GM12878 (cell line): ENCODE results near the gene TMEM18. TPM values are rescaled to one million over a fixed set of nuclear protein-coding genes. Genes with fewer than 3 reads are reported as not detected.

Source experiments
- ATAC-seq: fragments of 200-7000 bp; cut with Tn5 transposase; 3 replicates; pipeline ENCODE4 v1.9.1; 2020; ENCODE audit warnings: mild to moderate bottlenecking, moderate library complexity
- BruUV-seq: library from RNA; stranded (reverse); fragments of 400-500 nt; replicated peaks from 2 replicates; lab custom pipeline; 2021; lab: Mats Ljungman, UMichigan
- CTCF ChIA-PET: fragments of 300-600 bp; sonication (Branson Sonifier 250); formaldehyde crosslinking; extraction: SDS; loops from one replicate; lab custom pipeline; 2021; ENCODE audit warnings: inconsistent platforms; lab: Yijun Ruan, JAX
- POLR2A ChIA-PET: fragments of 350-600 bp; formaldehyde crosslinking; extraction: SDS; loops from one replicate; lab custom pipeline; 2021; ENCODE audit warnings: inconsistent platforms; lab: Charles Lee
- RAD21 ChIA-PET: fragments of 300-600 bp; sonication (Branson Sonifier 250); formaldehyde crosslinking; loops from one replicate; lab custom pipeline; 2023; ENCODE audit warnings: antibody characterized with exemption; ENCODE audit not compliant: unreplicated experiment; lab: Charles Lee
- SMC1A ChIA-PET: fragments of 300-600 bp; sonication (Branson Sonifier 250); formaldehyde crosslinking; loops from one replicate; lab custom pipeline; 2023; ENCODE audit not compliant: unreplicated experiment, uncharacterized antibody; lab: Charles Lee
- DNase-seq: peaks from one replicate; pipeline ENCODE4 v3.0.0-alpha.2; 2011; ENCODE audit warnings: low read depth, low spot score
- FAIRE-seq: peaks from 3 replicates; lab custom pipeline; 2011; peaks lifted over from hg19 to GRCh38; lab: Jason Lieb, UNC
- H2AFZ ChIP-seq: 2 replicates; pipeline ENCODE4 v1.6.0; 2011; ENCODE audit warnings: low read depth, low read length, control low read depth; ENCODE audit not compliant: control insufficient read depth
- H3K27ac ChIP-seq: 2 replicates; pipeline ENCODE4 v1.5.1; 2011; ENCODE audit warnings: control low read depth; ENCODE audit not compliant: control insufficient read depth, insufficient read depth
- H3K27me3 ChIP-seq, 2 experiments: replicated peaks in 1 of 2; 2 replicates each; pipeline versions ENCODE4 v1.6.0 to v1.6.1; 2011; ENCODE audit warnings: low read length in 1 of 2; ENCODE audit not compliant: control insufficient read depth in 2 of 2, insufficient read depth in 2 of 2
- H3K36me3 ChIP-seq, 2 experiments: 2 replicates each; pipeline ENCODE4 v1.5.1; 2011; ENCODE audit warnings: low read length in 1 of 2; ENCODE audit not compliant: control insufficient read depth in 2 of 2, insufficient read depth in 2 of 2
- H3K4me1 ChIP-seq: 2 replicates; pipeline ENCODE4 v1.6.1; 2011; ENCODE audit warnings: mild to moderate bottlenecking, low read length, moderate library complexity, mixed read lengths; ENCODE audit not compliant: control insufficient read depth, insufficient read depth
- H3K4me2 ChIP-seq: 2 replicates; pipeline ENCODE4 v1.6.0; 2011; ENCODE audit warnings: control low read depth; ENCODE audit not compliant: control insufficient read depth, insufficient read depth
- H3K4me3 ChIP-seq: fragments of 200-600 bp; sonication (generic); 2 replicates; pipeline ENCODE4 v1.5.1; 2016
- H3K79me2 ChIP-seq: 2 replicates; pipeline ENCODE4 v1.6.0; 2011; ENCODE audit warnings: low read length; ENCODE audit not compliant: control insufficient read depth, insufficient read depth
- H3K9ac ChIP-seq: 2 replicates; pipeline ENCODE4 v1.8.0; 2011; ENCODE audit warnings: low read length, control low read depth, mixed read lengths; ENCODE audit not compliant: control insufficient read depth, insufficient read depth
- H3K9me3 ChIP-seq: replicated peaks from 3 replicates; pipeline ENCODE4 v1.5.1; 2011; ENCODE audit warnings: mild to moderate bottlenecking, low read length; ENCODE audit not compliant: control insufficient read depth, insufficient read depth
- H4K20me1 ChIP-seq: 2 replicates; pipeline ENCODE4 v1.6.0; 2011; ENCODE audit not compliant: control insufficient read depth, insufficient read depth
- ATF7 ChIP-seq: fragments of 450-650 bp; IDR thresholded peaks from 2 replicates; pipeline ENCODE4 v1.6.1; 2016; ENCODE audit warnings: low read depth, mild to moderate bottlenecking
- CBFB ChIP-seq: IDR thresholded peaks from 2 replicates; pipeline ENCODE4 v1.6.1; 2016; ENCODE audit warnings: antibody characterized with exemption, low read depth
- JUNB ChIP-seq: IDR thresholded peaks from 2 replicates; pipeline ENCODE4 v1.6.1; 2016; ENCODE audit warnings: antibody characterized with exemption, mild to moderate bottlenecking
- JUND ChIP-seq: IDR thresholded peaks from 2 replicates; pipeline ENCODE4 v1.6.1; 2012; ENCODE audit warnings: low read depth, mild to moderate bottlenecking, low read length, improper control_type of control experiment, moderate library complexity
- KAT2A ChIP-seq: conservative IDR thresholded peaks from 2 replicates; pipeline ENCODE4 v1.6.1; 2011; ENCODE audit warnings: low read depth, low read length; ENCODE audit not compliant: control insufficient read depth
- PAX5 ChIP-seq: IDR thresholded peaks from 2 replicates; pipeline ENCODE4 v1.6.1; 2011; ENCODE audit warnings: low read depth, low read length, borderline replicate concordance
- SPI1 ChIP-seq: IDR thresholded peaks from 2 replicates; pipeline ENCODE4 v1.6.1; 2011; ENCODE audit warnings: low read depth, mild to moderate bottlenecking, low read length, moderate library complexity, borderline replicate concordance; ENCODE audit not compliant: insufficient read depth
- STAT3 ChIP-seq: IDR thresholded peaks from 2 replicates; pipeline ENCODE4 v1.6.1; 2011; ENCODE audit warnings: low read depth, low read length, improper control_type of control experiment
- SUPT20H ChIP-seq: IDR thresholded peaks from 2 replicates; pipeline ENCODE4 v1.6.1; 2011; ENCODE audit warnings: low read depth, mild to moderate bottlenecking, low read length, moderate library complexity, borderline replicate concordance; ENCODE audit not compliant: control insufficient read depth
- ZNF24 ChIP-seq: fragments of 450-650 bp; IDR thresholded peaks from 2 replicates; pipeline ENCODE4 v1.6.1; 2017; ENCODE audit warnings: antibody characterized with exemption, mild to moderate bottlenecking
- WGBS: methylation state at CpG from one replicate; pipeline ENCODE4 v1.1.6; 2016; ENCODE audit warnings: low lambda C conversion rate; ENCODE audit not compliant: insufficient replicate concordance, insufficient coverage; ENCODE audit errors: missing lambda C conversion rate; 5-methylcytosine and 5-hydroxymethylcytosine counted together
- in situ Hi-C: fragments of 300-500 bp; cut with MboI; formaldehyde crosslinking; loops from 9 replicates; pipeline ENCODE4 v1.14.3; 2018; ENCODE audit warnings: mixed read lengths
- intact Hi-C: fragments of 100-400 bp; cut with micrococcal nuclease; formaldehyde crosslinking; loops from one replicate; pipeline ENCODE4 v1.14.2; 2022; ENCODE audit not compliant: unreplicated experiment
- polyA plus RNA-seq, 11 experiments: library from polyadenylated mRNA; depleted of rRNA in 4 of 11; unstranded in 6 of 11; stranded (reverse) in 5 of 11; fragments of >200 nt; fragmentation: Nextera tagmentation in 4 of 11; fragmentation: Illumina TruSeq in 1 of 11; extraction: Ambion mirVana in 4 of 11; extraction: Trizol in 1 of 11; gene quantifications; 1 replicate in 1 of 11; 2 replicates in 10 of 11; pipeline versions ENCODE4 v1.2.1 to v1.2.3, GENCODE V29; 2011 to 2016; ENCODE audit warnings: inconsistent platforms in 2 of 11, missing spikeins in 2 of 11, low read depth in 1 of 11
- total RNA-seq, 4 experiments: library from RNA; depleted of rRNA in 3 of 4; stranded (reverse); fragments of >200 nt in 3 of 4; fragmentation: Illumina TruSeq in 1 of 4; extraction: Trizol in 1 of 4; gene quantifications; 2 replicates each; pipeline versions ENCODE4 v1.2.1 to v1.2.3, GENCODE V29; 2013 to 2021
- TF ChIP-seq, protein P1 (sequence below): fragments of 450-650 bp; conservative IDR thresholded peaks from 2 replicates; pipeline ENCODE4 v1.6.1; 2017; ENCODE audit warnings: mild to moderate bottlenecking, moderate library complexity
- TF ChIP-seq, protein P2 (sequence below): fragments of 450-650 bp; formaldehyde crosslinking; IDR thresholded peaks from 2 replicates; pipeline ENCODE4 v1.4.0; 2020; ENCODE audit warnings: mild to moderate bottlenecking, moderate library complexity
- TF ChIP-seq, protein P3 (sequence below), 3 experiments: IDR thresholded peaks in 2 of 3; conservative IDR thresholded peaks in 1 of 3; 2 replicates each; pipeline ENCODE4 v1.5.1; 2011; ENCODE audit warnings: low read depth in 3 of 3, low read length in 3 of 3, mild to moderate bottlenecking in 3 of 3, control low read depth in 2 of 3, moderate library complexity in 2 of 3, inconsistent platforms in 1 of 3, mixed read lengths in 1 of 3; ENCODE audit not compliant: control insufficient read depth in 2 of 3, insufficient read depth in 1 of 3; ENCODE audit errors: extremely low read depth in 1 of 3
- TF ChIP-seq, protein P4 (sequence below): IDR thresholded peaks from 2 replicates; pipeline ENCODE4 v1.6.1; 2012; ENCODE audit warnings: low read depth, low read length, improper control_type of control experiment

Gene TMEM18
- total and polyA plus RNA-seq, 10 of the 15 experiments (the other 5 are each of a cell fraction or from before 2014, with no cell fraction given): 11.2 to 56.3 (median 26.0) TPM

DNA sequence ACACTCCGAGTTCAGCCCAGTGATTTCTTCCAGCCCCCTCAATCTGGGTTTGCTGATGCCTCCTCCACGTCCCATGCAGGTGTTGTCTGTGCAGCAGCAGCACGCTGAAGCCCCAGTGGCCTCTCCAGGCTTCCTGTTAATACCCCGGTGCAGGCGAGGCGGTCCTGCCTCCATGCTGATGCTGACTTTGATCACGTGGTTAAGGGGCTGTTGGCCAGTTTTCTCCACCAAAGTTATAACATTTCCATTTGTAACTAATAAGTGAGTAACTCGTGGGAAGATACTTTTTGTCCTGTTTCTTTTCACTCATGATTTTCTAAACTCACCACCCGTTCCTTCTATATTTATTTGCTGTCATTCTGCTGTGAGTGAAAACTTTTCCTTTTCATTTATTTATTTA lies 42.5 kb upstream of the TMEM18 start:
- ChIA-PET CTCF (no interaction called here), POLR2A (no interaction called here), SMC1A (no interaction called here), RAD21 (no interaction called here)
- in situ Hi-C loops: loop anchor here (5.0 kb wide), 1 partner anchor 833 kb away; no protein-coding TSS in a partner anchor
- BruUV-seq: no TSS peak
- Histone ChIP-seq H3K27me3 (0 out of 4 replicates have a peak, but pooled peaks cover 0 to 3% of the 10 kb centered on the region in 2 experiments), H3K27ac (no peak overlapping the region), H3K4me3 (no peak overlapping the region), H3K79me2 (no peaks in the 10 kb centered on the region), H3K36me3 (no peaks in the 10 kb centered on the region), H3K9ac (no peak overlapping the region), H4K20me1 (no peaks in the 10 kb centered on the region), H2AFZ (no peak overlapping the region), H3K4me2 (no peak overlapping the region), H3K4me1 (peaks cover 6% of the 10 kb centered on the region), H3K9me3 (no peaks in the 10 kb centered on the region)
- FAIRE-seq (no peak), DNase-seq (no peak), ATAC-seq (no peak)
- 34% methylated on average over 9 of the region's 9 CpGs for WGBS
- intact Hi-C loops: loop anchor here (10.0 kb wide), 1 partner anchor 425 kb away; no protein-coding TSS in a partner anchor
- TF ChIP-seq JUND (no peak), JUNB (no peak), SUPT20H (no peak), SPI1 (no peak), PAX5 (no peak), STAT3 (no peak), KAT2A (no peak), ZNF24 (no peak), CBFB (no peak), ATF7 (no peak)
- TF ChIP-seq, protein P1, sequence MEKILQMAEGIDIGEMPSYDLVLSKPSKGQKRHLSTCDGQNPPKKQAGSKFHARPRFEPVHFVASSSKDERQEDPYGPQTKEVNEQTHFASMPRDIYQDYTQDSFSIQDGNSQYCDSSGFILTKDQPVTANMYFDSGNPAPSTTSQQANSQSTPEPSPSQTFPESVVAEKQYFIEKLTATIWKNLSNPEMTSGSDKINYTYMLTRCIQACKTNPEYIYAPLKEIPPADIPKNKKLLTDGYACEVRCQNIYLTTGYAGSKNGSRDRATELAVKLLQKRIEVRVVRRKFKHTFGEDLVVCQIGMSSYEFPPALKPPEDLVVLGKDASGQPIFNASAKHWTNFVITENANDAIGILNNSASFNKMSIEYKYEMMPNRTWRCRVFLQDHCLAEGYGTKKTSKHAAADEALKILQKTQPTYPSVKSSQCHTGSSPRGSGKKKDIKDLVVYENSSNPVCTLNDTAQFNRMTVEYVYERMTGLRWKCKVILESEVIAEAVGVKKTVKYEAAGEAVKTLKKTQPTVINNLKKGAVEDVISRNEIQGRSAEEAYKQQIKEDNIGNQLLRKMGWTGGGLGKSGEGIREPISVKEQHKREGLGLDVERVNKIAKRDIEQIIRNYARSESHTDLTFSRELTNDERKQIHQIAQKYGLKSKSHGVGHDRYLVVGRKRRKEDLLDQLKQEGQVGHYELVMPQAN: no peak
- TF ChIP-seq, protein P2, sequence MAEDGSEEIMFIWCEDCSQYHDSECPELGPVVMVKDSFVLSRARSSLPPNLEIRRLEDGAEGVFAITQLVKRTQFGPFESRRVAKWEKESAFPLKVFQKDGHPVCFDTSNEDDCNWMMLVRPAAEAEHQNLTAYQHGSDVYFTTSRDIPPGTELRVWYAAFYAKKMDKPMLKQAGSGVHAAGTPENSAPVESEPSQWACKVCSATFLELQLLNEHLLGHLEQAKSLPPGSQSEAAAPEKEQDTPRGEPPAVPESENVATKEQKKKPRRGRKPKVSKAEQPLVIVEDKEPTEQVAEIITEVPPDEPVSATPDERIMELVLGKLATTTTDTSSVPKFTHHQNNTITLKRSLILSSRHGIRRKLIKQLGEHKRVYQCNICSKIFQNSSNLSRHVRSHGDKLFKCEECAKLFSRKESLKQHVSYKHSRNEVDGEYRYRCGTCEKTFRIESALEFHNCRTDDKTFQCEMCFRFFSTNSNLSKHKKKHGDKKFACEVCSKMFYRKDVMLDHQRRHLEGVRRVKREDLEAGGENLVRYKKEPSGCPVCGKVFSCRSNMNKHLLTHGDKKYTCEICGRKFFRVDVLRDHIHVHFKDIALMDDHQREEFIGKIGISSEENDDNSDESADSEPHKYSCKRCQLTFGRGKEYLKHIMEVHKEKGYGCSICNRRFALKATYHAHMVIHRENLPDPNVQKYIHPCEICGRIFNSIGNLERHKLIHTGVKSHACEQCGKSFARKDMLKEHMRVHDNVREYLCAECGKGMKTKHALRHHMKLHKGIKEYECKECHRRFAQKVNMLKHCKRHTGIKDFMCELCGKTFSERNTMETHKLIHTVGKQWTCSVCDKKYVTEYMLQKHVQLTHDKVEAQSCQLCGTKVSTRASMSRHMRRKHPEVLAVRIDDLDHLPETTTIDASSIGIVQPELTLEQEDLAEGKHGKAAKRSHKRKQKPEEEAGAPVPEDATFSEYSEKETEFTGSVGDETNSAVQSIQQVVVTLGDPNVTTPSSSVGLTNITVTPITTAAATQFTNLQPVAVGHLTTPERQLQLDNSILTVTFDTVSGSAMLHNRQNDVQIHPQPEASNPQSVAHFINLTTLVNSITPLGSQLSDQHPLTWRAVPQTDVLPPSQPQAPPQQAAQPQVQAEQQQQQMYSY (CRISPR knock-in tag): no peak
- TF ChIP-seq, protein P3, sequence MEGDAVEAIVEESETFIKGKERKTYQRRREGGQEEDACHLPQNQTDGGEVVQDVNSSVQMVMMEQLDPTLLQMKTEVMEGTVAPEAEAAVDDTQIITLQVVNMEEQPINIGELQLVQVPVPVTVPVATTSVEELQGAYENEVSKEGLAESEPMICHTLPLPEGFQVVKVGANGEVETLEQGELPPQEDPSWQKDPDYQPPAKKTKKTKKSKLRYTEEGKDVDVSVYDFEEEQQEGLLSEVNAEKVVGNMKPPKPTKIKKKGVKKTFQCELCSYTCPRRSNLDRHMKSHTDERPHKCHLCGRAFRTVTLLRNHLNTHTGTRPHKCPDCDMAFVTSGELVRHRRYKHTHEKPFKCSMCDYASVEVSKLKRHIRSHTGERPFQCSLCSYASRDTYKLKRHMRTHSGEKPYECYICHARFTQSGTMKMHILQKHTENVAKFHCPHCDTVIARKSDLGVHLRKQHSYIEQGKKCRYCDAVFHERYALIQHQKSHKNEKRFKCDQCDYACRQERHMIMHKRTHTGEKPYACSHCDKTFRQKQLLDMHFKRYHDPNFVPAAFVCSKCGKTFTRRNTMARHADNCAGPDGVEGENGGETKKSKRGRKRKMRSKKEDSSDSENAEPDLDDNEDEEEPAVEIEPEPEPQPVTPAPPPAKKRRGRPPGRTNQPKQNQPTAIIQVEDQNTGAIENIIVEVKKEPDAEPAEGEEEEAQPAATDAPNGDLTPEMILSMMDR (IDR thresholded peaks at IDR 0.05 in 2 of 3, conservative IDR thresholded peaks at IDR 0.05 in 1 of 3; ENCODE audit: control insufficient read depth in 2 of 3, extremely low read depth in 1 of 3, insufficient read depth in 1 of 3, low read depth in 3 of 3, low read length in 3 of 3): no peak
- TF ChIP-seq, protein P4, sequence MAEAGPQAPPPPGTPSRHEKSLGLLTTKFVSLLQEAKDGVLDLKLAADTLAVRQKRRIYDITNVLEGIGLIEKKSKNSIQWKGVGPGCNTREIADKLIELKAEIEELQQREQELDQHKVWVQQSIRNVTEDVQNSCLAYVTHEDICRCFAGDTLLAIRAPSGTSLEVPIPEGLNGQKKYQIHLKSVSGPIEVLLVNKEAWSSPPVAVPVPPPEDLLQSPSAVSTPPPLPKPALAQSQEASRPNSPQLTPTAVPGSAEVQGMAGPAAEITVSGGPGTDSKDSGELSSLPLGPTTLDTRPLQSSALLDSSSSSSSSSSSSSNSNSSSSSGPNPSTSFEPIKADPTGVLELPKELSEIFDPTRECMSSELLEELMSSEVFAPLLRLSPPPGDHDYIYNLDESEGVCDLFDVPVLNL: no peak
